ENCODE results near the gene CCBE1. TPM values are rescaled to one million over a fixed set of nuclear protein-coding genes. Genes with fewer than 3 reads are reported as not detected.

The CCBE1 gene
- total and polyA plus RNA-seq, 9 of the 15 experiments (the other 6 are each of a cell fraction or from before 2014, with no cell fraction given) = 0.20 TPM; not detected in 8

DNA sequence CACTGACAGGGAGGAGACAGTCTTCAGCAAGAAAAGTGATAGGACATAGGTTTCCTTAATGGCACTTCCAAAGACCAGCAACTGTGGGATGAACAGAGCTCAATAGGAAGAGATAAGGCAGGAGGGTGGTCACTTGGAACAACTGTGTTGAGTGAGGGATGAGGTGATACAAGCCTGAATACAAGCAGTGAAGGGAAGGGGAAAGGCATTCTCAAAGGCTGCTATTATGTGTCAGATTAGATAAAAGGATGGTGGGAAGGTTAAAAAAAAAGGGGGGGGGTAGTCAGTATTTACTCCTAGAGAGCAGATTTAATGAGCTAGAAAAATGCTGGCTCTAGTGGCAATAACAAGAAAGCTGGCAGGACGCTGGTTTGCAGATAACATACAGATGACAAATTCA, 25.7 kb downstream of the CCBE1 start:
- BruUV-seq (replicated peaks) = no TSS peak
- in situ Hi-C loops (cut with MboI) (no loop called here), intact Hi-C loops (cut with micrococcal nuclease) (no loop called here)
- Histone ChIP-seq H3K9me3 (replicated peaks; ENCODE audit: control insufficient read depth, insufficient read depth, low read depth, low read length) (no peaks in the 10 kb centered on the region), H3K27ac (ENCODE audit: extremely low read depth, low read depth, low read length) (no peak overlapping the region), H3K4me3 (no peak overlapping the region), H3K4me1 (replicated peaks in 1 of 2; ENCODE audit: control insufficient read depth in 2 of 2, insufficient read depth in 2 of 2, low read length in 2 of 2) (no peaks in the 10 kb centered on the region), H3K9me1 (ENCODE audit: control insufficient read depth, insufficient read depth, low read length) (no peaks in the 10 kb centered on the region), H3K27me3 (ENCODE audit: control insufficient read depth in 2 of 2, insufficient read depth in 2 of 2, low read length in 2 of 2) (no peaks in the 10 kb centered on the region), H3K9ac (ENCODE audit: insufficient read depth in 1 of 2, low read depth in 2 of 2, low read length in 2 of 2) (no peak overlapping the region), H2AFZ (ENCODE audit: low read depth, low read length) (no peak overlapping the region), H3K4me2 (ENCODE audit: insufficient read depth, low read length) (no peak overlapping the region), H4K20me1 (replicated peaks; ENCODE audit: control insufficient read depth, insufficient read depth, low read length) (no peaks in the 10 kb centered on the region), H3K79me2 (ENCODE audit: control insufficient read depth, insufficient read depth, low read length) (no peaks in the 10 kb centered on the region), H3K36me3 (ENCODE audit: control insufficient read depth, insufficient read depth, low read length) (no peaks in the 10 kb centered on the region)
- DNase-seq (ENCODE audit: extremely low read depth in 1 of 4, low spot score in 3 of 4) = no peak
- WGBS (ENCODE audit: insufficient coverage, low coverage, missing lambda C conversion rate) = 0% methylated on average over 1 of the region's 1 CpG
- no peak for ATAC-seq
- FAIRE-seq = no peak
- POLR2A ChIA-PET = no interaction called here
- CTCF ChIA-PET (ENCODE audit: low intra/inter-chr PET ratio) = no interaction called here
- TF ChIP-seq PTRF (tag; IDR thresholded peaks at IDR 0.05) (no peak), RBBP5 (IDR thresholded peaks at IDR 0.05; ENCODE audit: borderline replicate concordance, insufficient read depth, low read length, poor library complexity, severe bottlenecking) (no peak), NBN (IDR thresholded peaks at IDR 0.05; ENCODE audit: low read depth) (no peak), TEAD1 (CRISPR knock-in tag; IDR thresholded peaks at IDR 0.05) (no peak), HNRNPK (IDR thresholded peaks at IDR 0.05; ENCODE audit: low read depth, low read length, poor library complexity, severe bottlenecking) (no peak), ZNF133 (CRISPR knock-in tag; IDR thresholded peaks at IDR 0.05) (no peak), SOX6 (IDR thresholded peaks at IDR 0.05) (no peak), SAFB (IDR thresholded peaks at IDR 0.05; ENCODE audit: borderline replicate concordance, low read depth, low read length) (no peak)
- TF ChIP-seq, protein P1, sequence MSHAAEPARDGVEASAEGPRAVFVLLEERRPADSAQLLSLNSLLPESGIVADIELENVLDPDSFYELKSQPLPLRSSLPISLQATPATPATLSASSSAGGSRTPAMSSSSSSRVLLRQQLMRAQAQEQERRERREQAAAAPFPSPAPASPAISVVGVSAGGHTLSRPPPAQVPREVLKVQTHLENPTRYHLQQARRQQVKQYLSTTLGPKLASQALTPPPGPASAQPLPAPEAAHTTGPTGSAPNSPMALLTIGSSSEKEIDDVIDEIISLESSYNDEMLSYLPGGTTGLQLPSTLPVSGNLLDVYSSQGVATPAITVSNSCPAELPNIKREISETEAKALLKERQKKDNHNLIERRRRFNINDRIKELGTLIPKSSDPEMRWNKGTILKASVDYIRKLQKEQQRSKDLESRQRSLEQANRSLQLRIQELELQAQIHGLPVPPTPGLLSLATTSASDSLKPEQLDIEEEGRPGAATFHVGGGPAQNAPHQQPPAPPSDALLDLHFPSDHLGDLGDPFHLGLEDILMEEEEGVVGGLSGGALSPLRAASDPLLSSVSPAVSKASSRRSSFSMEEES (CRISPR knock-in tag; IDR thresholded peaks at IDR 0.05) = no peak
- TF ChIP-seq, protein P2, sequence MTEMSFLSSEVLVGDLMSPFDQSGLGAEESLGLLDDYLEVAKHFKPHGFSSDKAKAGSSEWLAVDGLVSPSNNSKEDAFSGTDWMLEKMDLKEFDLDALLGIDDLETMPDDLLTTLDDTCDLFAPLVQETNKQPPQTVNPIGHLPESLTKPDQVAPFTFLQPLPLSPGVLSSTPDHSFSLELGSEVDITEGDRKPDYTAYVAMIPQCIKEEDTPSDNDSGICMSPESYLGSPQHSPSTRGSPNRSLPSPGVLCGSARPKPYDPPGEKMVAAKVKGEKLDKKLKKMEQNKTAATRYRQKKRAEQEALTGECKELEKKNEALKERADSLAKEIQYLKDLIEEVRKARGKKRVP (CRISPR knock-in tag; IDR thresholded peaks at IDR 0.05) = no peak
- TF ChIP-seq, protein P3, sequence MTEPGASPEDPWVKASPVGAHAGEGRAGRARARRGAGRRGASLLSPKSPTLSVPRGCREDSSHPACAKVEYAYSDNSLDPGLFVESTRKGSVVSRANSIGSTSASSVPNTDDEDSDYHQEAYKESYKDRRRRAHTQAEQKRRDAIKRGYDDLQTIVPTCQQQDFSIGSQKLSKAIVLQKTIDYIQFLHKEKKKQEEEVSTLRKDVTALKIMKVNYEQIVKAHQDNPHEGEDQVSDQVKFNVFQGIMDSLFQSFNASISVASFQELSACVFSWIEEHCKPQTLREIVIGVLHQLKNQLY (CRISPR knock-in tag; conservative IDR thresholded peaks at IDR 0.05) = no peak
